ENCODE measurements around the gene ZNHIT1.

ZNHIT1 gene

GRCh38 chr7:101220295-101220694 is 2.3 kb downstream of the ZNHIT1 start:
- Histone ChIP-seq H3K4me3 (replicated peaks; ENCODE audit: insufficient read depth, low read length) (no peak overlapping the region), H3K27ac (replicated peaks) (no peak overlapping the region), H3K27me3 (ENCODE audit: insufficient read depth, poor library complexity, severe bottlenecking) (no peaks in the 10 kb centered on the region)
- TF ChIP-seq GABPA (IDR thresholded peaks at IDR 0.05; ENCODE audit: low read depth) (no peak), CTCF (IDR thresholded peaks at IDR 0.05; ENCODE audit: insufficient read depth, low read length) (no peak), SPI1 (IDR thresholded peaks at IDR 0.05; ENCODE audit: borderline replicate concordance, low read depth) (no peak), REST (IDR thresholded peaks at IDR 0.05; ENCODE audit: insufficient replicate concordance, low read depth) (no peak), POLR2AphosphoS5 (IDR thresholded peaks at IDR 0.05; ENCODE audit: low read depth) (no peak)
- no peak for DNase-seq (ENCODE audit: low read depth in 1 of 2, low spot score in 1 of 2)

- DNase-seq (ENCODE audit: low read depth in 1 of 2, low spot score in 1 of 2) = no peak
- Histone ChIP-seq H3K27me3 (ENCODE audit: insufficient read depth, poor library complexity, severe bottlenecking) (no peaks in the 10 kb centered on the region), H3K4me3 (replicated peaks; ENCODE audit: insufficient read depth, low read length) (no peak overlapping the region), H3K27ac (replicated peaks) (no peak overlapping the region)
- no peak for TF ChIP-seq POLR2AphosphoS5 (IDR thresholded peaks at IDR 0.05; ENCODE audit: low read depth)
- no peak for TF ChIP-seq CTCF (IDR thresholded peaks at IDR 0.05; ENCODE audit: insufficient read depth, low read length)
- TF ChIP-seq GABPA (IDR thresholded peaks at IDR 0.05; ENCODE audit: low read depth) = no peak
- TF ChIP-seq REST (IDR thresholded peaks at IDR 0.05; ENCODE audit: insufficient replicate concordance, low read depth) = no peak
- no peak for TF ChIP-seq SPI1 (IDR thresholded peaks at IDR 0.05; ENCODE audit: borderline replicate concordance, low read depth)
Measured at GRCh38 chr7:101222275-101222830, 4.4 kb downstream of the ZNHIT1 start.

GRCh38 chr7:101223528-101223927 is 5.6 kb downstream of the ZNHIT1 start:
- H3K27ac ChIP-seq (replicated peaks) = no peak overlapping the region
- no peaks in the 10 kb centered on the region for H3K27me3 ChIP-seq (ENCODE audit: insufficient read depth, poor library complexity, severe bottlenecking)
- H3K4me3 ChIP-seq (replicated peaks; ENCODE audit: insufficient read depth, low read length) = no peak overlapping the region
- DNase-seq (ENCODE audit: low read depth in 1 of 2, low spot score in 1 of 2) = no peak
- TF ChIP-seq CTCF (IDR thresholded peaks at IDR 0.05; ENCODE audit: insufficient read depth, low read length) (no peak), SPI1 (IDR thresholded peaks at IDR 0.05; ENCODE audit: borderline replicate concordance, low read depth) (no peak), POLR2AphosphoS5 (IDR thresholded peaks at IDR 0.05; ENCODE audit: low read depth) (no peak), REST (IDR thresholded peaks at IDR 0.05; ENCODE audit: insufficient replicate concordance, low read depth) (no peak), GABPA (IDR thresholded peaks at IDR 0.05; ENCODE audit: low read depth) (no peak)
